ENCODE data around the gene CCNT1. TPM values are rescaled to one million over a fixed set of nuclear protein-coding genes. Genes with fewer than 3 reads are reported as not detected.

The CCNT1 gene
- total RNA-seq, 1 donor = 25.0 TPM

- TF ChIP-seq, protein P1, sequence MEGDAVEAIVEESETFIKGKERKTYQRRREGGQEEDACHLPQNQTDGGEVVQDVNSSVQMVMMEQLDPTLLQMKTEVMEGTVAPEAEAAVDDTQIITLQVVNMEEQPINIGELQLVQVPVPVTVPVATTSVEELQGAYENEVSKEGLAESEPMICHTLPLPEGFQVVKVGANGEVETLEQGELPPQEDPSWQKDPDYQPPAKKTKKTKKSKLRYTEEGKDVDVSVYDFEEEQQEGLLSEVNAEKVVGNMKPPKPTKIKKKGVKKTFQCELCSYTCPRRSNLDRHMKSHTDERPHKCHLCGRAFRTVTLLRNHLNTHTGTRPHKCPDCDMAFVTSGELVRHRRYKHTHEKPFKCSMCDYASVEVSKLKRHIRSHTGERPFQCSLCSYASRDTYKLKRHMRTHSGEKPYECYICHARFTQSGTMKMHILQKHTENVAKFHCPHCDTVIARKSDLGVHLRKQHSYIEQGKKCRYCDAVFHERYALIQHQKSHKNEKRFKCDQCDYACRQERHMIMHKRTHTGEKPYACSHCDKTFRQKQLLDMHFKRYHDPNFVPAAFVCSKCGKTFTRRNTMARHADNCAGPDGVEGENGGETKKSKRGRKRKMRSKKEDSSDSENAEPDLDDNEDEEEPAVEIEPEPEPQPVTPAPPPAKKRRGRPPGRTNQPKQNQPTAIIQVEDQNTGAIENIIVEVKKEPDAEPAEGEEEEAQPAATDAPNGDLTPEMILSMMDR (IDR thresholded peaks at IDR 0.05; ENCODE audit: extremely low read depth, low read depth, low read length) = no peak
- H3K36me3 ChIP-seq (ENCODE audit: insufficient read depth, low read length) = peaks cover 70% of the 10 kb centered on the region
- no peak overlapping the region for H3K4me2 ChIP-seq (ENCODE audit: insufficient read depth, low read length)
- H3K4me1 ChIP-seq (ENCODE audit: insufficient read depth, low read length) = no peaks in the 10 kb centered on the region
- no peak overlapping the region for H3K27ac ChIP-seq (ENCODE audit: low read depth, low read length)
- DNase-seq (ENCODE audit: insufficient read length, low spot score, missing footprints) = peak; percentile 54
- H4K20me1 ChIP-seq (ENCODE audit: insufficient read depth, low read length) = peaks cover 10% of the 10 kb centered on the region
- no peaks in the 10 kb centered on the region for H3K9me3 ChIP-seq (ENCODE audit: low read depth, low read length)
- H3K79me2 ChIP-seq (ENCODE audit: insufficient read depth, low read length) = peaks cover 30% of the 10 kb centered on the region
- no peaks in the 10 kb centered on the region for H3K27me3 ChIP-seq (ENCODE audit: insufficient read depth, low read length)
- H2AFZ ChIP-seq (ENCODE audit: low read length) = no peak overlapping the region
- H3K4me3 ChIP-seq (ENCODE audit: insufficient read depth, low read length) = no peak overlapping the region
Measured at GRCh38 chr12:48691826-48692487, 24.6 kb downstream of the CCNT1 start.

GRCh38 chr12:48690990-48691389 lies 25.5 kb downstream of the CCNT1 start:
- Histone ChIP-seq H3K27ac (ENCODE audit: low read depth, low read length) (no peak overlapping the region), H3K4me3 (ENCODE audit: insufficient read depth, low read length) (no peak overlapping the region), H3K9me3 (ENCODE audit: low read depth, low read length) (no peaks in the 10 kb centered on the region), H4K20me1 (ENCODE audit: insufficient read depth, low read length) (peaks cover 10% of the 10 kb centered on the region), H3K79me2 (ENCODE audit: insufficient read depth, low read length) (peaks cover 27% of the 10 kb centered on the region), H3K36me3 (ENCODE audit: insufficient read depth, low read length) (peaks cover 61% of the 10 kb centered on the region), H3K4me2 (ENCODE audit: insufficient read depth, low read length) (no peak overlapping the region), H2AFZ (ENCODE audit: low read length) (no peak overlapping the region), H3K27me3 (ENCODE audit: insufficient read depth, low read length) (no peaks in the 10 kb centered on the region), H3K4me1 (ENCODE audit: insufficient read depth, low read length) (no peaks in the 10 kb centered on the region)
- TF ChIP-seq, protein P1 (IDR thresholded peaks at IDR 0.05; ENCODE audit: extremely low read depth, low read depth, low read length) = no peak
- DNase-seq (ENCODE audit: insufficient read length, low spot score, missing footprints) = no peak

DNA sequence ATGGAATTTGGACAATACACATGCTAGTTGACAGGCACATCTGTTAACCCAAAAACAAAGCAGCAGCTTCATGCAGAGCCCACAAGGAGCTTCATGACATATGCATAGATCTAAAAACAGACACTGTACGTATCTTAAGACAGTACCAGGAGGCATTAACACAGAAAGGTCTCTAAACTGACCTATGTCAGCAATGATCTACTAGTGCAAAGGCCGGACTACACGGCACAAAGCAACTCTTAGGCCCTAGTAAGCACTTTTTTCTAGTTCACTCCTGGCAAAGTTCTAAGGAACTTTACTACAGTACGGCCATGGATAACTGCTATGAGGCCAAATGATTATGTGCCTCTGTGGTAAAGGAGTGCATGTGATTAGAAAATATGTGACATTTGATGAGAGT lies 26.1 kb downstream of the CCNT1 start:
- Histone ChIP-seq H3K27me3 (ENCODE audit: insufficient read depth, low read length) (no peaks in the 10 kb centered on the region), H3K79me2 (ENCODE audit: insufficient read depth, low read length) (peaks cover 25% of the 10 kb centered on the region), H3K4me1 (ENCODE audit: insufficient read depth, low read length) (no peaks in the 10 kb centered on the region), H3K9me3 (ENCODE audit: low read depth, low read length) (no peaks in the 10 kb centered on the region), H3K36me3 (ENCODE audit: insufficient read depth, low read length) (peaks cover 56% of the 10 kb centered on the region), H3K27ac (ENCODE audit: low read depth, low read length) (no peak overlapping the region), H4K20me1 (ENCODE audit: insufficient read depth, low read length) (peaks cover 10% of the 10 kb centered on the region), H2AFZ (ENCODE audit: low read length) (no peak overlapping the region), H3K4me2 (ENCODE audit: insufficient read depth, low read length) (no peak overlapping the region), H3K4me3 (ENCODE audit: insufficient read depth, low read length) (no peak overlapping the region)
- DNase-seq (ENCODE audit: insufficient read length, low spot score, missing footprints) = no peak
- TF ChIP-seq, protein P1 (IDR thresholded peaks at IDR 0.05; ENCODE audit: extremely low read depth, low read depth, low read length) = no peak

- Histone ChIP-seq H3K9me3 (ENCODE audit: low read depth, low read length) (no peaks in the 10 kb centered on the region), H3K4me2 (ENCODE audit: insufficient read depth, low read length) (no peak overlapping the region), H3K36me3 (ENCODE audit: insufficient read depth, low read length) (peaks cover 41% of the 10 kb centered on the region), H3K79me2 (ENCODE audit: insufficient read depth, low read length) (peaks cover 25% of the 10 kb centered on the region), H3K4me3 (ENCODE audit: insufficient read depth, low read length) (no peak overlapping the region), H3K27ac (ENCODE audit: low read depth, low read length) (no peak overlapping the region), H3K4me1 (ENCODE audit: insufficient read depth, low read length) (no peaks in the 10 kb centered on the region), H3K27me3 (ENCODE audit: insufficient read depth, low read length) (no peaks in the 10 kb centered on the region), H2AFZ (ENCODE audit: low read length) (no peak overlapping the region), H4K20me1 (ENCODE audit: insufficient read depth, low read length) (peaks cover 10% of the 10 kb centered on the region)
- TF ChIP-seq, protein P1 (IDR thresholded peaks at IDR 0.05; ENCODE audit: extremely low read depth, low read depth, low read length) = no peak
- DNase-seq (ENCODE audit: insufficient read length, low spot score, missing footprints) = no peak
Measured at GRCh38 chr12:48688836-48689235, 27.7 kb downstream of the CCNT1 start.

Data from osteoblast (primary cell).